ENCODE results near the gene ODF4.

DNA sequence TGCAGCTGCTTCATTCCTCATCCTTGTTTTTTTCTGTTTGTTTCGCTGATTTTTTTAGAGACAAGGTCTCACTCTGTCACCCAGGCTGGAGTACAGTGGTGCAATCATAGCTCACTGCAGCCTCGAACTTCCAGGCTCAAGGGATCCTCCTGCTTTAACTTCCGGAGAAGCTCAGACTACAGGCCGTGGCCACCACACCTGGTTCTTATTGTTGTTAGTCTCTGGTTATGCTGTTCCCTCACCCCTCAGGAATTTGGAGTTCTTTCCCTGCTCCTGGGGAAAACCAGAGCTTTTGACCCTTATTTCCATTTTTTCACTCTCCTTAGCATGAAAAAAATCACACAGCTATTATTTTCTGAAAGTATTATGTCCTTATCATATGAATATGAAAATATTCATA, 1.8 kb downstream of the ODF4 start:
- no peak for TF ChIP-seq POLR2A (IDR thresholded peaks at IDR 0.05)
- TF ChIP-seq, protein P1, sequence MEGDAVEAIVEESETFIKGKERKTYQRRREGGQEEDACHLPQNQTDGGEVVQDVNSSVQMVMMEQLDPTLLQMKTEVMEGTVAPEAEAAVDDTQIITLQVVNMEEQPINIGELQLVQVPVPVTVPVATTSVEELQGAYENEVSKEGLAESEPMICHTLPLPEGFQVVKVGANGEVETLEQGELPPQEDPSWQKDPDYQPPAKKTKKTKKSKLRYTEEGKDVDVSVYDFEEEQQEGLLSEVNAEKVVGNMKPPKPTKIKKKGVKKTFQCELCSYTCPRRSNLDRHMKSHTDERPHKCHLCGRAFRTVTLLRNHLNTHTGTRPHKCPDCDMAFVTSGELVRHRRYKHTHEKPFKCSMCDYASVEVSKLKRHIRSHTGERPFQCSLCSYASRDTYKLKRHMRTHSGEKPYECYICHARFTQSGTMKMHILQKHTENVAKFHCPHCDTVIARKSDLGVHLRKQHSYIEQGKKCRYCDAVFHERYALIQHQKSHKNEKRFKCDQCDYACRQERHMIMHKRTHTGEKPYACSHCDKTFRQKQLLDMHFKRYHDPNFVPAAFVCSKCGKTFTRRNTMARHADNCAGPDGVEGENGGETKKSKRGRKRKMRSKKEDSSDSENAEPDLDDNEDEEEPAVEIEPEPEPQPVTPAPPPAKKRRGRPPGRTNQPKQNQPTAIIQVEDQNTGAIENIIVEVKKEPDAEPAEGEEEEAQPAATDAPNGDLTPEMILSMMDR (IDR thresholded peaks at IDR 0.05) = no peak
